ENCODE measurements around the gene PDE7B.

DNA sequence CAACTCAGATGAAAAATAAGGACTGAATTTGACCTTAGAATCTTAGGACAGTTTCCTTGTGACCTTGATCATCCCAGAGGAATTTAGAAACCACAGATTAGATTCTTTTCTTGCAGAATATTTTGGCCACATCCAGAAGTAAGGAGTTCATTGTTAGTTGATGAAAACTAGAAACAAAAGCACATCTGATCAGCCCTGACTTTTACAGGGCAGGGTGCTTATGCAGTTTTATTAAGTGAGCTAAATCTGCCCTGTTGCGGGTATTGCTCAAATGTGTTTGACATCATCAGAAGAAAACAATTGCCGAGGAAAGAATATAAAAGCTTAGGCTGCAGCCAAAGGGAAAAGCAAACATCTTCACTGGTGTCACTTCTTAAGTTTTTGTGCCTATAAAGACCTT, 297.8 kb downstream of the PDE7B start:
- TF ChIP-seq, protein P1, sequence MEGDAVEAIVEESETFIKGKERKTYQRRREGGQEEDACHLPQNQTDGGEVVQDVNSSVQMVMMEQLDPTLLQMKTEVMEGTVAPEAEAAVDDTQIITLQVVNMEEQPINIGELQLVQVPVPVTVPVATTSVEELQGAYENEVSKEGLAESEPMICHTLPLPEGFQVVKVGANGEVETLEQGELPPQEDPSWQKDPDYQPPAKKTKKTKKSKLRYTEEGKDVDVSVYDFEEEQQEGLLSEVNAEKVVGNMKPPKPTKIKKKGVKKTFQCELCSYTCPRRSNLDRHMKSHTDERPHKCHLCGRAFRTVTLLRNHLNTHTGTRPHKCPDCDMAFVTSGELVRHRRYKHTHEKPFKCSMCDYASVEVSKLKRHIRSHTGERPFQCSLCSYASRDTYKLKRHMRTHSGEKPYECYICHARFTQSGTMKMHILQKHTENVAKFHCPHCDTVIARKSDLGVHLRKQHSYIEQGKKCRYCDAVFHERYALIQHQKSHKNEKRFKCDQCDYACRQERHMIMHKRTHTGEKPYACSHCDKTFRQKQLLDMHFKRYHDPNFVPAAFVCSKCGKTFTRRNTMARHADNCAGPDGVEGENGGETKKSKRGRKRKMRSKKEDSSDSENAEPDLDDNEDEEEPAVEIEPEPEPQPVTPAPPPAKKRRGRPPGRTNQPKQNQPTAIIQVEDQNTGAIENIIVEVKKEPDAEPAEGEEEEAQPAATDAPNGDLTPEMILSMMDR (IDR thresholded peaks at IDR 0.05; ENCODE audit: low read length) = no peak
- TF ChIP-seq EZH2 (IDR thresholded peaks at IDR 0.05; ENCODE audit: borderline replicate concordance, low read length) = no peak

Measured in OCI-LY1 (cell line).